Psoas muscle (tissue), 8 donors: ENCODE results near the gene CRYBB1. TPM values are rescaled to one million over a fixed set of nuclear protein-coding genes. Genes with fewer than 3 reads are reported as not detected.

Source experiments
- ATAC-seq, 4 donors: fragments of 200-7000 bp; cut with Tn5 transposase; one replicate each; pipeline ENCODE4 v1.9.1; 2020; ENCODE audit warnings: moderate library complexity in 3 of 4, mild to moderate bottlenecking in 2 of 4
- DNase-seq, 2 donors: peaks; one replicate each; pipeline ENCODE4 v3.0.0-alpha.2; 2020
- H3K27ac ChIP-seq: fragments of 200-600 bp; one replicate; pipeline ENCODE4 v1.8.0; 2022
- H3K27me3 ChIP-seq, 3 donors: fragments of 200-600 bp in 1 of 3; one replicate each; pipeline versions ENCODE4 v1.6.1 to v1.8.0; 2013 to 2022; ENCODE audit warnings: low read length in 2 of 3, mild to moderate bottlenecking in 2 of 3, moderate library complexity in 1 of 3; ENCODE audit not compliant: insufficient read depth in 3 of 3
- H3K36me3 ChIP-seq, 2 donors: fragments of 200-600 bp in 1 of 2; one replicate each; pipeline versions ENCODE4 v1.6.1 to v1.8.0; 2013 to 2022; ENCODE audit warnings: low read depth in 1 of 2, mild to moderate bottlenecking in 1 of 2, moderate library complexity in 1 of 2; ENCODE audit not compliant: insufficient read depth in 1 of 2
- H3K4me1 ChIP-seq: fragments of 200-600 bp; one replicate; pipeline ENCODE4 v1.8.0; 2022
- H3K4me3 ChIP-seq: fragments of 200-600 bp; one replicate; pipeline ENCODE4 v1.8.0; 2022; ENCODE audit warnings: mild to moderate bottlenecking
- H3K9me3 ChIP-seq: fragments of 200-600 bp; one replicate; pipeline ENCODE4 v1.8.0; 2022
- WGBS, 3 donors: extraction: QIAGEN DNeasy Blood & Tissue Kit; methylation state at CpG; one replicate each; pipeline versions ENCODE4 v1.1.6 to v1.1.7; 2013; 5-methylcytosine and 5-hydroxymethylcytosine counted together
- intact Hi-C, 2 donors: fragments of 100-400 bp; cut with DNase I; formaldehyde crosslinking; loops; one replicate each; pipeline versions ENCODE4 v1.11.0 to v1.14.2; 2022
- polyA plus RNA-seq, 3 donors: library from polyadenylated mRNA; stranded (reverse); fragments of 200-250 nt; gene quantifications; one replicate each; pipeline ENCODE4 v1.2.3, GENCODE V29; 2013
- total RNA-seq, 4 donors: library from RNA; stranded (reverse); fragmentation: NEBNext Ultra II Directional in 2 of 4; extraction: Animal tissue kit (Norgen Biotek cat#: 25700) in 2 of 4; gene quantifications; one replicate each; pipeline versions ENCODE4 v1.2.1 to v1.2.4, GENCODE V29; 2021 to 2023
- TF ChIP-seq, protein P1 (sequence below): fragments of 200-600 bp; IDR thresholded peaks from one replicate; pipeline ENCODE4 v1.8.0; 2022; ENCODE audit warnings: antibody characterized with exemption
- donor health status: healthy with polysubstance abuse.
- donor health status: DM: no; HTN: no; CAD: no; lungs with moderate emphysema.
- donor health status: Bipolar disorder and iron deficiency.
- donor health status: healthy.
- donor health status: DM: yes; HTN: yes; CAD: no.
- donor health status: DM: no; HTN: no; CAD: no.
- donor health status: DM: no; HTN: no; CAD: no.
- donor health status: DM: yes; HTN: yes; CAD: no.

The CRYBB1 gene
- total and polyA plus RNA-seq, 7 donors: 0.14 to 0.25 (median 0.22) TPM; not detected in 2

GRCh38 chr22:26551568-26551967, 66.3 kb downstream of the CRYBB1 start:
- Histone ChIP-seq H3K4me1 (peaks cover 74% of the 10 kb centered on the region), H3K36me3 (no peaks in the 10 kb centered on the region), H3K4me3 (no peak overlapping the region), H3K27me3 (no peaks in the 10 kb centered on the region), H3K27ac (peak overlapping the region; percentile 69), H3K9me3 (no peaks in the 10 kb centered on the region)
- WGBS, 3 donors: 95 to 100% (median 97%) methylated on average over 2 of the region's 2 CpGs
- DNase-seq (no peak), ATAC-seq (no peak)
- intact Hi-C loops: loop anchor here in 1 of 2 donors (5.0 kb wide), 1 partner anchor 36 kb away; no protein-coding TSS in a partner anchor
- TF ChIP-seq, protein P1, sequence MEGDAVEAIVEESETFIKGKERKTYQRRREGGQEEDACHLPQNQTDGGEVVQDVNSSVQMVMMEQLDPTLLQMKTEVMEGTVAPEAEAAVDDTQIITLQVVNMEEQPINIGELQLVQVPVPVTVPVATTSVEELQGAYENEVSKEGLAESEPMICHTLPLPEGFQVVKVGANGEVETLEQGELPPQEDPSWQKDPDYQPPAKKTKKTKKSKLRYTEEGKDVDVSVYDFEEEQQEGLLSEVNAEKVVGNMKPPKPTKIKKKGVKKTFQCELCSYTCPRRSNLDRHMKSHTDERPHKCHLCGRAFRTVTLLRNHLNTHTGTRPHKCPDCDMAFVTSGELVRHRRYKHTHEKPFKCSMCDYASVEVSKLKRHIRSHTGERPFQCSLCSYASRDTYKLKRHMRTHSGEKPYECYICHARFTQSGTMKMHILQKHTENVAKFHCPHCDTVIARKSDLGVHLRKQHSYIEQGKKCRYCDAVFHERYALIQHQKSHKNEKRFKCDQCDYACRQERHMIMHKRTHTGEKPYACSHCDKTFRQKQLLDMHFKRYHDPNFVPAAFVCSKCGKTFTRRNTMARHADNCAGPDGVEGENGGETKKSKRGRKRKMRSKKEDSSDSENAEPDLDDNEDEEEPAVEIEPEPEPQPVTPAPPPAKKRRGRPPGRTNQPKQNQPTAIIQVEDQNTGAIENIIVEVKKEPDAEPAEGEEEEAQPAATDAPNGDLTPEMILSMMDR: no peak

GRCh38 chr22:26550498-26551033, 67.3 kb downstream of the CRYBB1 start:
- Histone ChIP-seq H3K4me1 (peaks cover 67% of the 10 kb centered on the region), H3K9me3 (no peaks in the 10 kb centered on the region), H3K4me3 (no peak overlapping the region), H3K27ac (peak overlapping the region; percentile 69), H3K36me3 (no peaks in the 10 kb centered on the region), H3K27me3 (no peaks in the 10 kb centered on the region)
- TF ChIP-seq, protein P1: no peak
- peak in 1 of 2 donors; percentile 62 for DNase-seq
- 23 to 44% (median 30%) methylated on average over 8 of the region's 8 CpGs for WGBS, 3 donors
- intact Hi-C loops: loop anchor here in 1 of 2 donors (5.0 kb wide), 1 partner anchor 37 kb away; no protein-coding TSS in a partner anchor
- ATAC-seq: peak; percentile 52 to 79 (median 72)

- H3K4me1 ChIP-seq: peaks cover 61% of the 10 kb centered on the region
- H3K27ac ChIP-seq: peak overlapping the region; percentile 69
- H3K9me3 ChIP-seq: no peaks in the 10 kb centered on the region
- ATAC-seq (peak in 2 of 4 donors; percentile 15 to 37), DNase-seq (no peak)
- intact Hi-C loops: loop anchor here in 1 of 2 donors (5.0 kb wide), 1 partner anchor 37 kb away; no protein-coding TSS in a partner anchor
- WGBS, 3 donors: 80 to 86% (median 82%) methylated on average over 4 of the region's 4 CpGs
- H3K36me3 ChIP-seq: no peaks in the 10 kb centered on the region
- no peak overlapping the region for H3K4me3 ChIP-seq
- no peaks in the 10 kb centered on the region for H3K27me3 ChIP-seq
- TF ChIP-seq, protein P1: no peak
Observed at GRCh38 chr22:26549902-26550497, 67.8 kb downstream of the CRYBB1 start.

Other genes starting within 250 kb of the CRYBB1 start
- gene ASPHD2, start 188.8 kb downstream of the CRYBB1 start, total RNA-seq: under 1 TPM in 3 of 4 donors, not detected in 1; 0.08 to 0.24 (median 0.20) TPM
- under 1 TPM; 0.04 to 0.38 (median 0.07) TPM for gene ASPHD2, start 188.8 kb downstream of the CRYBB1 start, polyA plus RNA-seq
- 10 to 100 TPM in 3 of 4 donors, 1 to 10 TPM in 1; 7.4 to 12.5 (median 10.4) TPM for gene HPS4, start 134.2 kb downstream of the CRYBB1 start, total RNA-seq
- gene HPS4, start 134.2 kb downstream of the CRYBB1 start, polyA plus RNA-seq: 10 to 100 TPM in 1 of 3 donors, 1 to 10 TPM in 2; 5.8 to 13.9 (median 6.4) TPM
- gene SRRD, start 134.2 kb downstream of the CRYBB1 start, total RNA-seq: 10 to 100 TPM; 25.4 to 36.6 (median 28.9) TPM
- gene SRRD, start 134.2 kb downstream of the CRYBB1 start, polyA plus RNA-seq: 10 to 100 TPM; 36.1 to 51.2 (median 38.3) TPM
- 10 to 100 TPM; 29.1 to 48.6 (median 33.5) TPM for gene TFIP11, start 105.6 kb downstream of the CRYBB1 start, total RNA-seq
- 10 to 100 TPM; 28.8 to 56.1 (median 37.8) TPM for gene TFIP11, start 105.6 kb downstream of the CRYBB1 start, polyA plus RNA-seq
- gene TPST2, start 27.9 kb downstream of the CRYBB1 start, total RNA-seq: 10 to 100 TPM; 22.1 to 41.3 (median 28.5) TPM
- gene TPST2, start 27.9 kb downstream of the CRYBB1 start, polyA plus RNA-seq: 10 to 100 TPM; 30.5 to 76.4 (median 46.9) TPM
- not detected for gene CRYBA4, start 3.9 kb upstream of the CRYBB1 start, total RNA-seq
- gene CRYBA4, start 3.9 kb upstream of the CRYBB1 start, polyA plus RNA-seq: not detected
- gene MIAT, start 39.6 kb upstream of the CRYBB1 start, total RNA-seq: under 1 TPM; 0.30 to 0.59 (median 0.36) TPM
- gene MIAT, start 39.6 kb upstream of the CRYBB1 start, polyA plus RNA-seq: under 1 TPM; 0.04 to 0.13 (median 0.09) TPM